Right renal pelvis (tissue), 4 donors: ENCODE results near the gene FBLN7. TPM values are rescaled to one million over a fixed set of nuclear protein-coding genes. Genes with fewer than 3 reads are reported as not detected.
"Not testable (repeated sequence)": the region's sequence is repeated elsewhere in the genome, so short reads cannot be mapped to it uniquely, and the experiment has no call there.

Experiments used
- DNase-seq, 4 donors: peaks; one replicate each; pipeline ENCODE4 v3.0.0-alpha.2; 2013; ENCODE audit warnings: low read depth in 4 of 4, low spot score in 3 of 4, missing footprints in 1 of 4
- polyA plus RNA-seq, 4 donors: library from polyadenylated mRNA; unstranded; fragments of 120-200 nt; gene quantifications; one replicate each; pipeline ENCODE4 v1.2.1, GENCODE V29; 2013; ENCODE audit not compliant: insufficient read length in 4 of 4

Gene FBLN7
- polyA plus RNA-seq, 4 donors: 10.4 to 16.3 (median 13.2) TPM

- peak in 1 of 4 donors; percentile 25 for DNase-seq
These were observed 43.5 kb downstream of the FBLN7 start for GRCh38 chr2:112181571-112182290.

- no peak for DNase-seq
These were observed 44.4 kb downstream of the FBLN7 start for GRCh38 chr2:112182581-112183034.

GRCh38 chr2:112183327-112184025 lies 45.3 kb downstream of the FBLN7 start:
- no peak for DNase-seq

GRCh38 chr2:112184121-112184520 lies 45.9 kb downstream of the FBLN7 start:
- no peak for DNase-seq

GRCh38 chr2:112185131-112185530 lies 46.9 kb downstream of the FBLN7 start:
- DNase-seq: no peak

GRCh38 chr2:112187046-112187715 lies 49.0 kb downstream of the FBLN7 start:
- DNase-seq: no peak

- DNase-seq: no peak
These were observed 49.8 kb downstream of the FBLN7 start for GRCh38 chr2:112187805-112188596.

- DNase-seq: no peak
These were observed 50.9 kb downstream of the FBLN7 start for GRCh38 chr2:112189001-112189556.

- no peak for DNase-seq
These were observed 55.8 kb downstream of the FBLN7 start for GRCh38 chr2:112194028-112194427.

- DNase-seq: no peak
These were observed 56.3 kb downstream of the FBLN7 start for GRCh38 chr2:112194482-112194881.

GRCh38 chr2:112195167-112195766 lies 57.1 kb downstream of the FBLN7 start:
- no peak for DNase-seq

- DNase-seq: no peak
These were observed 57.8 kb downstream of the FBLN7 start for GRCh38 chr2:112195950-112196349.

- no peak for DNase-seq
These were observed 59.7 kb downstream of the FBLN7 start for GRCh38 chr2:112197868-112198267.

- DNase-seq: no peak
These were observed 60.6 kb downstream of the FBLN7 start for GRCh38 chr2:112198780-112199179.

GRCh38 chr2:112199188-112199587 lies 61.0 kb downstream of the FBLN7 start:
- no peak for DNase-seq

- DNase-seq: no peak
These were observed 63.7 kb downstream of the FBLN7 start for GRCh38 chr2:112201696-112202430.

- DNase-seq: no peak
These were observed 66.2 kb downstream of the FBLN7 start for GRCh38 chr2:112204411-112204810.

- not testable (repeated sequence) for DNase-seq
These were observed 69.7 kb downstream of the FBLN7 start for GRCh38 chr2:112207905-112208304.

- peak in 1 of 4 donors; percentile 3 for DNase-seq
These were observed 78.0 kb downstream of the FBLN7 start for GRCh38 chr2:112216167-112216566.
